GM19467 (cell line): ENCODE data around the gene NLRP11.

Experiments used
- ATAC-seq: cut with Tn5 transposase; IDR thresholded peaks from one replicate; pipeline ENCODE4 v1.9.1; 2021; ENCODE audit warnings: mild to moderate bottlenecking, moderate library complexity; ENCODE audit not compliant: unreplicated experiment

The NLRP11 gene

DNA sequence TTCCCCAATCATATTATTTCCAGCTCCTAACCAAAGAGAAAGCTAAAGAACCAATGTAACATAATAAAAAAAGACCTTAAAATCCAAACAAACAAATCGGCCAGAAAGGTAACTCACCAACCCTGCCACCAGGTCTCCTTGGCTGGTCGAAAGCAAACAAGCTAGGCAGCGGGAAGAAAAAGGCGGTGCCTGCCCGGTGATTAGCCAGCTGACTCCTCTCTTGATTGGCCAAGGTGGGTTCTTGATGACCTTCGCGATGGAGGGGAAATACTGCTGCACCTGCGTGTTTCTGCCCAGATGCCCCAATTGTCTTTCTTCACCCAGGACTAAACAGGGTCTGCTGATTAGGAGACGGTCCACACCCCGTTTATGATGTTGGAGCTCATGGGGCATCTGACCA is at the start of gene NLRP11:
Gene NLRP11 (minus strand): TSS at position 154 of the 400 bp plus-strand sequence. CDS start 13,825 bp downstream, outside the sequence.
- ATAC-seq = no peak

- no peak for ATAC-seq
Measured at GRCh38 chr19:55877211-55877610, 45.4 kb upstream of the NLRP11 start.

DNA sequence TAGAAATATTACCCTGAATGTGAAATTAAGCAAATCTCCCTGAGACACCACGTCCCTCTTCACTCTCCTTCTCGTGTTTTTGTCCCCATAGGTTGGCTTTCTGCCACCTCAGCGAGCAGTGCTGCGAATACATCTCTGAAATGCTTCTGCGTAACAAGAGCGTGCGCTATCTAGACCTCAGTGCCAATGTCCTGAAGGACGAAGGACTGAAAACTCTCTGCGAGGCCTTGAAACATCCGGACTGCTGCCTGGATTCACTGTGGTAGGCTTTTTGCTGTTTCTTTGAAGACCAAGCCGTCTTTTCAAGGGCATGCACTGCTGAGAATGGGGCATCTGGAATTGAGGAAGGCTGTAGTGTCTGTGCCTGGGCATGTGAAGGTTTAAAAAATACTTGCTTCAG is 38.9 kb upstream of the NLRP11 start:
- no peak for ATAC-seq

DNA sequence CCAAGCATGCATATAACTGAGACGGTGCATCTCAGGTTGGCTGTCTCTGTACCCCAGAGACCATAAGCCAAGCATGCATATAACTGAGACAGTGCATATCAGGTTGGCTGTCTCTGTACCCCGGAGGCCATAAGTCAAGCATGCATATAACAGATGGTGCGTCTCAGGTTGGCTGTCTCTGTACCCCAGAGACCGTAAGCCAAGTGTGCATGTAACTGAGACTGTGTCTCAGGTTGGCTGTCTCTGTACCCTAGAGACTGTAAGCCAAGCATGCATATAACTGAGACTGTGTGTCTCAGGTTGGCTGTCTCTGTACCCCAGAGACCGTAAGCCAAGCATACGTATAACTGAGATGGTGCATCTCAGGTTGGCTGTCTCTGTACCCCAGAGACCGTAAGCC is 35.3 kb upstream of the NLRP11 start:
- no peak for ATAC-seq

DNA sequence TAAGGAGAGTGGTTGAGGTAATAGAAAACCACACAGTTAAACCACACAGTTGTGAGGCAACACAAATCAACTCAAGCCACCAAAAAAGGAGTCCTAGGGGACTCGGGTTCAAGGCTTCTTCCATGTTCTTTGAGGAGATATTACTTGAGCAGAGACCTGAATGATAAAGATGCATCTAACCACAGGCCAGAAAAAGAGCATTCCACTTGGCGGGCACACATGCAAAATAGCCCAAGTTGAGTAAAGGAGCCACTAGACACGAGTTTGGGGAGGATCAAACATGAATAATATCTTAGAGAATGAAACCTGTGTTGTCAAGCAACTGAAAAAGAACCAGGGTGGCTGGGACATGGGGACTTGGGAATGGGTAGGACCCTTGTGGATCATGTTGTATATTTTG is 34.7 kb upstream of the NLRP11 start:
- no peak for ATAC-seq

- no peak for ATAC-seq
Measured at GRCh38 chr19:55858969-55859368, 27.2 kb upstream of the NLRP11 start.

GRCh38 chr19:55858401-55858800 is 26.6 kb upstream of the NLRP11 start:
- no peak for ATAC-seq

DNA sequence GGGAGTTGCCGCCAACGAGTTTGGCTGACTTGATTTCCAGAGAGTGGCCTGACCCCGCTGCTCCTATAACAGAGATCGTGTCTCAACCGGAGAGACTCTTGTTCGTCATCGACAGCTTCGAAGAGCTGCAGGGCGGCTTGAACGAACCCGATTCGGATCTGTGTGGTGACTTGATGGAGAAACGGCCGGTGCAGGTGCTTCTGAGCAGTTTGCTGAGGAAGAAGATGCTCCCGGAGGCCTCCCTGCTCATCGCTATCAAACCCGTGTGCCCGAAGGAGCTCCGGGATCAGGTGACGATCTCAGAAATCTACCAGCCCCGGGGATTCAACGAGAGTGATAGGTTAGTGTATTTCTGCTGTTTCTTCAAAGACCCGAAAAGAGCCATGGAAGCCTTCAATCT is 26.2 kb upstream of the NLRP11 start:
- ATAC-seq = no peak

GRCh38 chr19:55857149-55857548 is 25.4 kb upstream of the NLRP11 start:
- no peak for ATAC-seq

- no peak for ATAC-seq
Measured at GRCh38 chr19:55855160-55855559, 23.4 kb upstream of the NLRP11 start.

- no peak for ATAC-seq
Measured at GRCh38 chr19:55838906-55839305, 7.1 kb upstream of the NLRP11 start.

DNA sequence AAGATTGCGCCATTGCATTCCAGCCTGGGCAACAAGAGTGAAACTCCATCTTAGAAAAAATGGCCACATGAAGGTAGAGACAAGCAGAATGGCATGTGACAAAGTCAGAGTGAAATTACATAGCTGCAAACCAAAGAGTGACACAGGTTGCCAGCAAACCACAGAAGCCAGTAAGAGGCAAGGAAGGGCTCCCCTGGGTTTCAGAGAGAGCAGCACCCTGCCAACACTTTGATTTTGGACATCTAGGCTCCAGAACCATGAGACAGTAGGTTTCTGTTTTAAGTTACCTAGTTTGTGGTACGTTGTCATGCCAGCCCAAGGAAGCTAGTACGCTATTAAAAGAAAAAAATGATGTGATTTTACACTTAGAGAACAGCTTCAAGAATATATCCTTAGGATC is 6.5 kb upstream of the NLRP11 start:
- ATAC-seq = no peak

DNA sequence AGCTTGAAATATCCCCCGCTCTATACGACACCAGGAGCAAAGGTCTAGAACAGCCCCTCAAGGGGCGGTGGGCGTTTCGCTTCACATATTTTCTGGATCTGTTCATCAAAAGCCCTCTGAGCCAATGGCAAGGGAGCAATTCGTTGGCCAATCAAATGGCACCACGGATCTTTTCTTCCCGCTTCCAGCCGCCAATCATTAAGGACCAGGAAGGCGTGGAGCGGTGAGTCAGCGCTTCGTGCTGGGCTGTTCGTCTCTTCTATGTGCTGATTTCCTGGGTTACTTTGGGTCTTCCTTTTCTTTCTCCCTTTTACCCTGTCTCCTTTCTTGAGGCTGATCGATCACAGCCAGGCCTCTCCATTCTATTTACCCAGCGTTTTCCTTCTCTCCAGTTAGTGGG is 4.5 kb upstream of the NLRP11 start, which contains the start of gene NLRP4:
Gene NLRP4 (plus strand): TSS at position 201 of the 400 bp plus-strand sequence. CDS start 15,541 bp downstream, outside the sequence.
- no peak for ATAC-seq

- no peak for ATAC-seq
Measured at GRCh38 chr19:55832676-55833075, 877 bp upstream of the NLRP11 start.

- ATAC-seq = no peak
Measured at GRCh38 chr19:55830656-55831055, 1.1 kb downstream of the NLRP11 start.

DNA sequence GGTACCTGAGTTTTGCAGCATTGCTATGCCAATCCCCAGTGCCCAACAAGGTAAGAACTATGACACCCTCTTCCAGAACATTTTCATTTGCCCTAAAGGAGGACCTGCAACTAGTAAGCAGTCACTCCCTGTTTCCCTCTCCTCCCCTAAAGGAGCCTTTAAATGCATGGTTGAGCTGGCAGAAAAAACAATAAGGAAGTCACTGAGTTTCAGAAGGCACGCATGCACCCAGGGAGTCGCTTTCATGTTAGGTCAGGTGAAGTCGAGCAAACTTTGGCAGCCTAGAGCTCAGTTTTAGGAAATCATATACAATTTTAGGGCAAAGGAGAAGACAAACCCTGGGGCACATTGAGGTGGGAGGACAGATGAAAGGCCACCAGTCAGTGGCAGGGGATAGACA is 11.8 kb downstream of the NLRP11 start:
- ATAC-seq = no peak

DNA sequence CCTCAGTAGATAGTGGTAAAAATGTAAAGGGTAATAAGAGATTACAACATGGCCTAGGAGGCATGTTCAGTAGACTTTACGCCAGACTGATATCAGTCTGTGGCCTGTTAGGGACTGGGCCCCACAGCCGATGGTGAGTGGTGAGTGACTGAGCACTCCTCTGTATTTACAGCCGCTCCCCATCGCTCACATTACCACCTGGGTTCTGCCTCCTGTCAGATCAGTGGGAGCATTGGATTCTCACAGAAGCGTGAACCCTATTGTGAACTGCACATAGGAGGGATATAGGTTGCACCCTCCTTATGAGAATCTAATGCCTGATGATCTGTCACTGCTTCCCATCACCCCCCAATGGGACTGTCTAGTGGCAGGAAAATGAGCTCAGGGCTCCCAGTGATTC is 17.9 kb downstream of the NLRP11 start:
- ATAC-seq = no peak

GRCh38 chr19:55812449-55812848 is 19.4 kb downstream of the NLRP11 start:
- ATAC-seq = no peak

- ATAC-seq = no peak
Measured at GRCh38 chr19:55811340-55811739, 20.5 kb downstream of the NLRP11 start.

- ATAC-seq = no peak
Measured at GRCh38 chr19:55809381-55810058, 22.3 kb downstream of the NLRP11 start.

DNA sequence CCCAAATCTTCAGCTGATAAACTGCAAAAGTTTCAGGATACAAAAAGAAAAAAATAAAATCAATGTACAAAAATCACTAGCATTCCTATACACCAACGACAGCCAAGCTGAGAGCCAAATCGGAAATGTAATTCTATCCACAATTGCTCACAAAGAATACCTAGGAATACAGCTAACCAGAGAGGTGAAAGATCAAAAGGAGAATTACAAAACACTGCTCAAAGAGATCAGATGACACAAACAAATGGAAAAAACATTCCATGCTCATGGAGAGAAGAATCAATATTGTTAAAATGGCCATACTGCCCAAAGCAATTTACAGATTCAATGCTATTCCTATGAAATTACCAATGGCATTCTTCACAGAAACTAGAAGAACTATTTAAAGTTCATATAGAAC is 29.5 kb downstream of the NLRP11 start:
- ATAC-seq = no peak

- ATAC-seq = no peak
Measured at GRCh38 chr19:55801416-55801815, 30.4 kb downstream of the NLRP11 start.

DNA sequence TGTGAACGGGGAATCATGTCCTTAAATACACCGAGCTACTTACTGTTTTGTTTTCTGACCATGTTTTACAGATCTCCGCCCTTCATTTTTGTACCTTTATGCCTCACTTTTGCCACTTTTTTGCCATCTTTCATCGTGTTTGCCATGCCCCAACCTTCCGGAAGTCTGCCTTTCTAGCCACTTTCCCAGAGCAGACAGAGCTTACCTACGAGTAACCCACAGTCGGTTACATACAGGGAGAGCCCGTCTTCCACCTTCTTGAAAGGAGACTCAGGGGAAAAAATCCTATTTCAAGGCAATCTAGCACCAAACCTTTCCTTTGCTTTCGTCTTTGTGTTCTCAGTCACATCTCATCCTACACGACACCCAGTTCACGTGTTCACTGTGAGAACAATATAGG is 36.8 kb downstream of the NLRP11 start:
- no peak for ATAC-seq
